GM21447 (cell line): Measurements from ENCODE around the gene PHACTR1.

Source experiments
- ATAC-seq: cut with Tn5 transposase; IDR thresholded peaks from one replicate; pipeline ENCODE4 v1.9.1; 2021; ENCODE audit not compliant: unreplicated experiment

PHACTR1 gene

DNA sequence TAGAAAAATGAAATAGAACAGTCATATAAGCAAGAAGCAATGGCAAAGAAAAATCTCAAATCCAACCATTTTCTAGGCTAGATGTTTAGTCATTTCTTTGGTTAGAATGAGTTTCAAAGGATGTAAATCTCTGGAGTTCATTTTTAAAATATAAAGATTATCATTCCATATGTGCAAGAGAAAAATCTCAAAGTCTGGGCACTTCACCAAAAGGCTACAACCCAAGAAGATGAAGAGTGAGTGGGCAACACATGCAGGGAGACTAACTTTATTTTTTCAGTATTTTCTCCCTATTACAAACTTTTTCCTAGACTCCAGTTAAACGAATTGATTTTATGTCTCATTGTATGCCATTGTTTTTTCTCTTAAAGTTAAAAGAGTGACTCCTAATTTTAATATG lies 83.6 kb downstream of the PHACTR1 start:
- ATAC-seq = no peak

DNA sequence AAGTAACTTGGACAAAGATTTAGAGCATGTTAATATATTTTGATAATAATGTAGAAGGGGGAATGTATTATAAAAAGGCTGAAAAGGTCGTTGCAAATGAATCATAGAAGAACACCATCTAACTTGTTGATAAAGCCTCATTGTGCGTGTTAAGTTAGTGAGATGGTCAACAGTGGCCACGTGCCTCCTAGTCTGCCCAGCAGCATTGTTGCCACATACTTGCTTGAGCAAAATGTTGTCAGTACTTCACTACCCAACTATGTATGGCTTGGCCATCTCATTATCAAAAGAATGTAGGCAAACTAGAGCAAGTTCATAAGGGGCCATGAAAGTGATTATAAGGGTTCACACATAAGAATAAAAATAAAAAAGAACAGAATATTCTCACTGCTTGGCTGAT lies 84.6 kb downstream of the PHACTR1 start:
- ATAC-seq = no peak

DNA sequence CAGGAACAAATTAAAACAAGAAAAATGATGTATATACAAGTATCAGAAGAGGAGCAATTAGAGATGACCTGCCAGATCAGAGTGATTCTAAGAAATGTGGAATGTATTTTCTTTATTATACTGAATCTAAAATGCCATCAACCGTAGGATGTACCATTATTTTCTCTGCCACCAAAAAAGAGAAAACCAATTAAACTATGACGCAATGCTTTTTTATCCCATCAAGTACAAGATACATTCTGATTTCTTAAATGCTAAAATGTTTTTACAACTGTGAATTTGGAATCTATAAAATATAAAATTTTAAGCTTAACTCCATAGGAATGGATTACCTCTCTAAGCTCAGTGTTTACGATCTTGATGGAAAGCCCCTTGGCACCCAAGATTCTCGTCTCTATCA lies 85.9 kb downstream of the PHACTR1 start:
- ATAC-seq = no peak

DNA sequence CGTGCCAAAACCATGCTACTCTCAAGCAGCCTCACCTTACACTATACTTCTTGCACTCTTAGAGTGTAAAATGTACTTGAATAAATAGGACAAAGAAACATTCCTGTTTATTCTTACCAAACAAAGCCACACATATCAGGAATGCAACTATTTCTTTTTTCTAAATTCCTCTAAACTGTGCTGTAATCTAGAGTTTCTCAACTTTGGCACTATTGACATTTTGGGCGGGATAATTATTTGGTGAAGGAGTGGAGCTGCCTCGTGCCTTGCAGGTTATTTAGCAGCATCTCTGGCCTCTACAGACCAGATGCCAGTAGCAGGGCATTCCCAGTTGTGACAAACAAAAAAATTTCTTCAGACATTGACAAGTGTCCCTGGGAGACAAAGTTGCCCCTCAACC lies 86.9 kb downstream of the PHACTR1 start:
- no peak for ATAC-seq

DNA sequence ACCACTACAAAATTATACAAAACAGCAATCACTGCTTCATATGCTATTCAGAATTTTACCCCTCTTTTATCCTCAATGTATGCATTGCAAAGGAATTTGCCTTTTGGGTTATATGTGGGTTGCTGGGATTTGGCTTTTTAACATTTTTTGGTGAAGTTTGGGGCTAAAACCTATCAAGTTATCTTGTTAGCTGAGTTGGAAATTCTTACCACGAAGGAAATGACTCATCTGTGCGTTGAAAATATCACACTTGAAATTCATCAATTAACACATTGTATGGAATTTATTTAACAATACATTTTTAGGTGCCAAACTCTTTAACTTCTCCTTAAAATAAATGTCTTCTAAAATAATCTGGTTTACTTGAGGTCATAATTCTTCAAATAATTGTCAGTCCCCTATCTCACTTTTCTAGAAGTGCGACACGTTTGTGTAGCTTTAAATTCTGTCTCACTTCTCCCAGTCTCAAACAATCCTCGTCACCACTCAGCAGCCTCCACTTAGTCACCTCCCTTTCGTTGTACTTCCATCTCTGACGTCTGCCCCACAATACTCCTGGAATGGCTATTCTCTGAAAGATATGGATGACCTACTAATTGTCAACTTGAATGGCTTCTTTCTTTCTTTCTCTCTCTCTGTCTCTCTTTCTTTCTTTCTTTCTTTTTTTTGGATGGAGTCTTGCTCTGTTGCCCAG lies 88.5 kb downstream of the PHACTR1 start:
- no peak for ATAC-seq

DNA sequence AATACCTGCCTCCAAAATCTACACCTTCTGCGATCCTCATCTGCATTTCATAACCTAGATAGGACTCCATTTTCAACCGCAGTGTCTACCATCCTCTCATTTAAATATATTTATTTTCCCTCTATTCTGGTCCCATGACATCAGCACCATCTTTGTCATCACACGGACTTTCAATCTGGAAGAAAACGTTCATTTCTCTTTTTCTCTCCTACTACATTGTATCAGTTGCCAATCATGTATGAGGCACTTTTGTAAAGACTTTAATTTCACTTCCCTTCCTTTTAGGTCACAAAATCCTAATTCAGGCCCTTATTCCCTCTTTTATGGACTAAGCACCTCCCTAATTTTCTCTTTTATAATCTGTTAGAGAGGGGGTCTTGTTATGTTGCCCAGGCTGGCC lies 89.6 kb downstream of the PHACTR1 start:
- no peak for ATAC-seq

DNA sequence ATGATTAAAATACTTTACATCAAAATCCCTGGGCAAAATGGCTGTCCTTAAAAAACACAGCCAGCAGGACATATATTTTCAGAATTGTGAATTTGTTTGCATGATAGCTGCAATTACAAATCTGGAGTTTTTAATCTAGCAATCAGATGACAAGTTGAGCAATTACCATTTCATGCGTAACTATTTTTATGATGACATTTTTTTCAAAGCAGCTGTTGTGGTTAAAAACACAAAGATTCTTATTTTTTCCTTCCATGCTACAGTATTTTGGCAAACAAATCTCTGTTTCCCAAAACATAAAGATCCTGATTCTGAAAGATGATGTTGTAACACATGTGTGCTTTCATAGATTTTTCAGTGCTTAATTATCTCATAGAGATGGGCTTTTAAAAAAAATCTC lies 90.2 kb downstream of the PHACTR1 start:
- ATAC-seq = no peak

DNA sequence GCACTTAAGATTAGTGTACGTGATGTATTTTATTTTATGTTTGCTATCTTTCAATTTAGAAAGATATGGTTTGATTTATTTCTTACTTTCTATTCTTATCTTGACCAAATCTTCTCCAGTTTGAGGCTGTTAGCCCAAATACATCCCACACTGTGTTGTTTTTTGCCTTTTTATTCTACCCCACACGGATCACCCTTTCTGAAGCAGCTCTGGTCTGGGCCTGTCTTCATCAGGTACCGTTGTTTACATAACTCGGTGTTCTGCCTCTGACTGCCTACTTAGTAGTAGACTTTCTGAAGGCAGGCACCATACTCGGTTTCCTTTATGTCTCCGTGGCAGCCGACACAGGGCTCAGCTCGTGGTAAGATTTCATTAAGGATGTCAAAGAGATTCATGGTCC lies 95.0 kb downstream of the PHACTR1 start:
- no peak for ATAC-seq

DNA sequence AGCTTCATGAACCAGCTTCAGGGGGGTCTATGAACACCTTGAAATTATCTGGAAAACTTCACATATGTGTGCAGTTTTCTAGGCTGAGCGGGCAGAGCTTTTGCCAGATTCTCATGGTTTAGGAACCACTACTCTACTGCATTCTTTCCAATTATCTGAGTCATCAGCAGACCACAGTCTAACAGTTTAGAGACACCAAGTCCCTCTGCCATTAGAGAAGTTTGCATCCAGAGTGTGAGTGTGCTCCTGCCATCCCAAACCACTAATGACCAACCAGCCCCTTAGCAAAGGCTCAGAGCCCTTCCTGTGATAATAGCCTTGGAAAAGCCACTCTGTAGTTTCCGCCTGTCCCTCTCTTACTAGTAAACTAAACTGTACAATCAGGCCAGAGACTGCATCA lies 96.8 kb downstream of the PHACTR1 start:
- ATAC-seq = no peak

DNA sequence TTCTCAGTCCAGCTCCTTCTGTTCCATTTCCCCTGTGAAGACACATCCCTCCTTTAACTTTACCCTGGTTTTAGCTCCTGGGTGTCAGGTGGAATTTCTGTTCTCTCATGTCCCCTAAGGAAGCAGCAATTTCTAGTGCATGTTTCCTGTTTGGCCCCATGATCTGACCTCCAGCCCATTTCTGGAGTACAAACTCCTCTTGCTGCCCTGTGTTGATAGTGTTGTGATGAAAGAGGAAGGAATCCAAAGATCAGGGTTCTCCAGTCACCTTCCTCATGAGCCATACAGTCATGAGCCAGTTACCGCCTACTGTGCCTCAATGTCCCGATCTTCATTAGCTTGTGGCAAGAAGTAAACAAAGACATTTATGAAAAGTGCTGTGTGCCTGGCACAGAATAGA lies 97.4 kb downstream of the PHACTR1 start:
- ATAC-seq = no peak

DNA sequence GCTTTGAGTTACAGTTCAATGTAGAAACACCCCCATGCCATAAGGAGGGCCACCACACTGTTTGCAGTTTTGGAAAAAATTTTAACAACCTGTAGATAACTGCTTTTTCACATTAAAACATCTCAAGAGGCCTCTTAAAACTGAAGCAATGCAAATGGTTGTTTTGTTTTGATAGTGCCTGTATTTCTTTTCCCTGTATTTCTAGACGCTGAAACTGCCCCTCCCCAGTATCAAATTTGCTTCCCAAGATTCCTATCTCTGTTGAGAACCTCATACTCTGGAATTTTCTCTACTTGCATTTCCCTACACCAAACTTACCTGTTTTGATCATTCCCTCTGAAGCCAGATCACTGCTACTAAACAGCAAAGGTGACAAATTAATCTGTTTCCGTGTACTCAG lies 98.5 kb downstream of the PHACTR1 start:
- no peak for ATAC-seq

DNA sequence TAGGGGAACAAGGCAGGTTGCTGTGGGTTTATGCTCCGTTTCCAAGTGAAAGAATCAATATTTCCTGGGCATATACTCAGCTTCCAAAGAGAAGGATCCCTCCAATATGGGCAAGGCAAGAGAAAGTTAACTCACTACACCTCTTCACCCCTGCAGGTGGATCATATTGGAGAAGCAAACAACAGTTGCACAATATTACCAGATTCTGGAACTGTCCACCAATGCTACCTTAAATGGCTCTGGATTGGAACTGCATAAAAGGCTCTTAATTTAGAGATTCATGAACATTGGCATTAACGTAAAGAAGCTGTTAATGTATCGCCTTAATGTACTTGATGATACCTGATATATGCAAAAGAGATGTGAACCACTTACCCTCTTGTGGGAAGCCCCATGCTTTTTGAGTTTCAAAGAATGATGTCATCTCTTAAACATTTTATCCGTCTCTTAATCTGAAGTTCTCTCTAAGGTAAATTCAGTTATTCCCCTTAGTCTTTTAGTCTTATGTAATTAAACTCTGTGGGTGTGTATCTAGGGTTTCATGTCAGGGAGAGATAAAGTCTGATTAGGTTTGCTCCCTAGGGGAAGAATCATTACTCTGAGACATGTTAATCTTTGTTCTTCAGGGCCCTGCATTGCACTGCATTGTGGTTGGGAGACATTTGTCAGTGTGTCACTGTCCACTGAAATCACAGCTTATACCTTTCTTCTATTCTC lies 99.5 kb downstream of the PHACTR1 start:
- ATAC-seq = no peak

DNA sequence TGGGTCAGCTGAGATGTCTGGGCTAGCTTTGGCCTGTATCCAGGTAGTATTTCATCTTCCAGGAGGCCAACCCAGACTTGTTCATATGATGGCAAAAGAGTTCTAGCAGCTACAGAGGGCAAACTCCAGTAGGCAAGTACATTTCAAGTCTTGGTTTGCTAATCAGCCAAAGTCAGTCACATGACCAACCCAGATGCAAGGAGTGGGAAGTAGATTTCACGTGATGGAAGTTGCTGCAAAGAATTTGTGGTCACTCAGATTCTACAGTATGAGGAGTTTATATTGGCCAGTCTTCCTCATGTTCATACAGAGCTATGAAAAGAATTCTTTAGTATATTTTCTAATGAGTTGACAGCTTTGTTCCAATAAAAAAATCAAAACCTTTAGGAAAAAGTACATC lies 101.8 kb downstream of the PHACTR1 start:
- no peak for ATAC-seq

DNA sequence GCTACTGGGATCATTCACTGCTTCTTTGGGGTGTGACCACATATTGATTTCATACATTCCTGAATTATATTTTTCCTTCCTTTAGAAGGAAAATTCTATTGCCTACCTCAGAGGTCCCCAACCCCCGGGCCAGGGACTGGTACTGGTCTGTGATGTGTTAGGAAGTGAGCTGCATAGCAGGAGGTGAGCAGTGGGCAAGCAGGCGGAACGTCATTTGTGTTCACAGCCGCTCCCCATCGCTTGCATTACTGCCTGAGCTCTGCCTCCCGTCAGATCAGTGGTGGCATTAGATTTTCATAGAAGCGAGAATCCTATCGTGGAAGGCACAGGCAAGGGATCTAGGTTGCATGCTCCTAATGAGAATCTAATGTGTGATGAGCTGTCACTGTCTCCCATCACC lies 107.3 kb downstream of the PHACTR1 start:
- ATAC-seq = no peak

DNA sequence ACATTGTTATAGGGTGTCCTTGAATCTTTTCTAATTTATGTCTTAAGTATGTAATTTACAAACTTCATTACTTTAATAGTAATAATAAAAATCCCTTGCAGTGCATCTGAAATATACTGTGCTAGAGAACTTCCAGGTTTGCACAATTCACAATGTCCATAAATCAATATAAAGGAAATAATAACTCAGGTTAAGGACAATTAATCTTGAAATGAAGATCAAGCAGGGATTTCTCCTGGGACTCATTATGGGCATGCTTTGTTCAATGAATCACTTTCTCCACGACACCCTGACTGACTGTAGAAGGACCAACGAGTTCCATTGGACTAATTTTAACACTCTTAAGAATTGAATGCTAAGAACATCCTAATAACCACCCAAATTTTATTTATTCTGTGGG lies 110.0 kb downstream of the PHACTR1 start:
- no peak for ATAC-seq

DNA sequence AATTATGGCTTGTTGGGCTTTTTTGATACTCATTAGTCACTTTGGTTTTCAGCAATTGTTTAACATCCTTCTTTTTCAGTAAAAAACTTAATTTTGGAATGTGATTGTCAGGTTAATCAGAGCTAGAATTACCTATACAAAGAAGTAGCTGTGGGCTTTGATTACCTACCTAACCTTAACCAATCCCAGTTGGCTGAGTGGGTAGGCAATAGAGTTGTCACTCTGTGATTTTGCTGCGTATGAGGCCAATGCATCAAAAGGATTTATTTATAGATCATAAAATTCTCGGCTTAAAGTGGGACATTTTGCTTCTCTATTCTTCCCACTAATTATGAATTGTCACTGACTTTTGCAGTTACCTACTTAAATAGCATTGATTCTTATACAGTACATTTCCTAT lies 111.4 kb downstream of the PHACTR1 start:
- ATAC-seq = no peak

DNA sequence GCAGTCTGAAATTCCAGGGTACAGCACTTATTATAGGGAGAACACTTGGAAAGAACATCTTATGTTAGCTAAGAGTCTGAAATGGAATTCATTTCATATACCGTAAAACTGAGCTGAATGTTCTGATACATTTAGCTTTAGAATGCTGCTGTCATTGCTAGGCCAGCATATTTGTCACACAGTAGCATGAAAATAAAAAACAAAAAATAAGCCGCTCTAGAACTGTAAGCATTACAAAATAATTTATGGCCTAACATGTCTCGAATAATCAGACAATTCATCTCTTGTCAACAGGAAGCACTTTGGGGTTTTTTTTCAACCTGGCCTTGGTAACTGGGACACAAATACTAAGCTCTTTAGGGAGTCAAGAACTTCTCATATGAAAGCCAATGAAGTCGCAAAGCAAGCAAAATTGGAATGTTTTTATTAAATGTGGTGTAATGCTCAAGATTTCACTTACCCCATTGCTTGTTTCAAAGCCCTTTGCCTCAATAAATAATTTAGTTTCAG lies 115.7 kb downstream of the PHACTR1 start:
- ATAC-seq = no peak

DNA sequence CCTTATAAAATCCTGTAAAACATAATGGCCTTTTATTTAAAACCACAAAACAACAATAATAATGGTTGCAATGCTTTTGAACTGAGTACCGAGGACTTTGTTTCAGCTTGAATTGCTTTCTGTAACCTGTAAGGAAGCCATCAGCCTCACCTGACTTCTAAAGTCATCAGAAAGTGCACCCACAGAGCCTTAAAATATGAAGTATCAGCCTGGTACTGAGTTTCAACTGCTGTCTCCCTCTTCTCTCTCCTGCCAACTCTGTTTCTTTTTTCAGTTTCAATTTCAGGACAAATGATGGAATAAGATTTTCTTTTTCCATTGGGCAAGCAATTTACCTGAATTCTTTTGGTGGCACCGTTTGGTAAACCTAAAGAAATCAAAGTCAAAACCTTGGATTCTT lies 119.4 kb downstream of the PHACTR1 start:
- ATAC-seq = no peak

DNA sequence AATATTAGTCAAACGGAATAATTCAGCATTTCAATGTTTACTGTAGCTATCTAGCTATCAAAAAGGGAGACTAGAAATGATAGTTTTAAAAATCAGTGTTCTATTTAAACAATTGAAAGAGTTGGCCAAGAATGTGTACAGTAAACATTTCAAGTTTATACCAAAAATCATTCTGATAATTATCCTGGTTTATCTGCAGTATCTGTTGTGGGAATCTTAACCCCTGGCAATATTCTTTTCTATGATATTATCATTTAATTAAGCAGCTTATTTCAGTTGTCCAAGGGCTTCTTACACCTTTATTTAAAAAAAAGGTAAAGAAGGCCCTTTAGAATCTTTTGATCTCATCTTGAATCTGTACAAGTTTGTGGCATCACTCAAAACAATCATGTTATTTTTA lies 125.1 kb downstream of the PHACTR1 start:
- no peak for ATAC-seq

DNA sequence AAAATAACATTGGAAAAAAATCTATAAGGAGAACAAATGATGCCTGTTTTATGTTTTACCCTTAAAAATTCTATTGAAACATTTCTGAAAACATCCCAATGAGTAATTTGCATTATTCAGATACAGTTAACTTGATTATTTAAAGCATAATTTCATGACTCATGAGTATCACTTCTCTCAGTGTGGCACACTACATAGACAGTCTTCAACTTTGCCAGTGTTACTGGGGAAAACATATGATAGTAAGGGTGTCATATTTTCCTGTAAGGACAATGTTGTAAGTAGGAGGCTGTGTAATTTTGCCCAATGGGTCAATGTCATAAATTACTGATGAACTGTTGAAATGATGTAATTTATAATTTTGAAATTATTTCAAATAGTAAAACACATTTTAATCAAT lies 125.5 kb downstream of the PHACTR1 start:
- ATAC-seq = no peak

DNA sequence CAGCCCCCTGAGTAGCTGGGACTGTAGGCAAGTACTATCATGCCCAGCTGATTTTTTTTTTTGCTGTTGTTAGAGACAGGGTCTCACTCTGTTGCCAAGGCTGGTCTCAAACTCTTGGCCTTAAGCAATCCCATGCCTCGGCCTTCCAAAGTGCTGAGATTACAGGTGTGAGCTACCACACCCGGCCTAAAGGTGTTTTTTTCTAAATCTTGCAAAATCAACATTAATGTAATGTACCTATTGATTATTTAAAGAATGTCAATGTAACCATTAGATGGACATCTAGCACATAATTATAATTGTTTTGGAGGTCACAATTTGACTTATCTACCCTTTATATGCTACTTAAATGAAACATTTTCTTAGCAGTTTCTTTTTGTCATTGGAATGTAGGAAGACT lies 126.1 kb downstream of the PHACTR1 start:
- ATAC-seq = no peak

DNA sequence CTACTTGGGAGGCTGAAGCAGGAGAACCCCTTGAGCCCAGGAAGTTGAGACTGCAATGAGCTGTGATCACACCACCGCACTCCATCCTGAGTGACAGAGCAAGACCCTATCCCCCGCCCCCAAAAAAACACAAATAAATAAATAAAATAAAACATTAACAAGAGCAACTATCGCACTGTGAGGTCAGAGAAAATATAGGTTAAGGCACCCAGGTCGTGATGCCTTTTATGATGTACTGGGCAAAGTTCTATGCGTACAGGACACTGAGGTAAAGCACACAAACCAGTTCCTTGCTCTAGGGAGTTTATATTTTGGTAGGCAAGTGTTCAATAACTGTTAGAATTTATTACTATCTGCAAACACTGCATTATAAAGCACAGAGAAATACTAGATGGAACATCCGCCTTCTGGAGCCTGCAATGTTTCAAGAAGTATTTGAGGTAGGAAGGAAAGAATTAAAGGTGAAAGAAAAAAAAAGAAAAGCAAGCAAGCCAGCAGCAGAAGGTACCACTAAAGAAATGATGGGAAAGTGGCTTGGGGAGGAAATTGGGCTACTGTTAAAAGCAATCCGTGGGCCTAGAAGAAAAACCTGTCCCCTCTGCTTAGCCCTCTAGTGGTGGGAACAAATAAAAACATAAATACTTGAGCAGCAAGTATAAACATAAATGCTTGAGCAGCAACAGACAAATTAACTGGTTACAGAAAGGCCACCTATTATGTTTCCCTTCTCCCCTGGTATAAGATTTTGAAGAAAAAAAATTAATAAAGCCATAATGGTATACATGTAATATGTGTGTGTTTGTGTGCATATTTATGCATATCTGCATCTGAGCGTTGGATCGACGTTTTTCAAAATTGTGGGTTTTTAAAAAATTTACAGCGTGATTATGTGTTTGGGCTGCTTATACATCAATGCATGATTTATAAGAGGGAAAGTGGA lies 128.0 kb downstream of the PHACTR1 start:
- no peak for ATAC-seq
